K562 (cell line): Measurements from ENCODE around the gene ZMAT2. TPM values are rescaled to one million over a fixed set of nuclear protein-coding genes. Genes with fewer than 3 reads are reported as not detected.
A peak's percentile ranks its signal among the peaks of the same experiment; 100 is the strongest.

Source experiments
- ATF6 ChIP-seq: sonication (generic); formaldehyde crosslinking; IDR thresholded peaks from 2 replicates; pipeline ENCODE4 v1.4.0; 2020; ENCODE audit warnings: mild to moderate bottlenecking, missing genetic modification reagents
- BRF2 ChIP-seq: IDR thresholded peaks from 3 replicates; pipeline ENCODE4 v1.6.1; 2011; ENCODE audit warnings: borderline replicate concordance, mild to moderate bottlenecking; ENCODE audit not compliant: insufficient read length, insufficient read depth
- CCNT2 ChIP-seq: IDR thresholded peaks from 2 replicates; pipeline ENCODE4 v1.6.1; 2011; ENCODE audit warnings: borderline replicate concordance, low read depth, mild to moderate bottlenecking, moderate library complexity, mixed read lengths, low read length; ENCODE audit not compliant: insufficient read length; ENCODE audit errors: extremely low read depth
- CHD2 ChIP-seq: IDR thresholded peaks from 2 replicates; pipeline ENCODE4 v1.6.1; 2011; ENCODE audit warnings: low read depth, low read length
- CREBBP ChIP-seq: IDR thresholded peaks from one replicate; pipeline ENCODE4 v1.6.1; 2012; ENCODE audit warnings: low read depth, mild to moderate bottlenecking, control low read depth, inconsistent platforms, low read length
- GMEB1 ChIP-seq: fragments of 250-450 bp; sonication (Bioruptor Pico); IDR thresholded peaks from 2 replicates; pipeline ENCODE4 v1.4.0; 2020; ENCODE audit warnings: mild to moderate bottlenecking
- HDAC1 ChIP-seq, 2 experiments: fragments of 450-650 bp; IDR thresholded peaks; 2 replicates each; pipeline ENCODE4 v1.6.1; 2016 to 2017; ENCODE audit warnings: inconsistent platforms in 1 of 2, mild to moderate bottlenecking in 1 of 2, moderate library complexity in 1 of 2
- HES1 ChIP-seq: fragments of 450-650 bp; IDR thresholded peaks from 2 replicates; pipeline ENCODE4 v1.6.1; 2016; ENCODE audit warnings: low read depth, mild to moderate bottlenecking, moderate library complexity
- HLTF ChIP-seq: fragments of 450-650 bp; IDR thresholded peaks from 2 replicates; pipeline ENCODE4 v1.6.1; 2016
- HOXB6 ChIP-seq: fragments of 250-450 bp; sonication (Bioruptor Pico); IDR thresholded peaks from 2 replicates; pipeline ENCODE4 v1.5.1; 2022; ENCODE audit warnings: mild to moderate bottlenecking, borderline replicate concordance
- MCM7 ChIP-seq, 2 experiments: fragments of 450-650 bp; IDR thresholded peaks; 2 replicates each; pipeline ENCODE4 v1.6.1; 2016 to 2018
- PKNOX1 ChIP-seq: fragments of 450-650 bp; IDR thresholded peaks from 2 replicates; pipeline ENCODE4 v1.6.1; 2016
- PML ChIP-seq: IDR thresholded peaks from 2 replicates; pipeline ENCODE4 v1.6.1; 2012; ENCODE audit warnings: low read length, inconsistent platforms
- RUNX1 ChIP-seq: sonication (generic); IDR thresholded peaks from 2 replicates; pipeline ENCODE4 v1.6.1; 2016; ENCODE audit warnings: antibody characterized with exemption, low read depth
- TCF3 ChIP-seq: sonication (generic); formaldehyde crosslinking; IDR thresholded peaks from 2 replicates; pipeline ENCODE4 v1.4.0; 2020; ENCODE audit warnings: mild to moderate bottlenecking, missing genetic modification reagents
- ZBTB26 ChIP-seq: fragments of 450-650 bp; formaldehyde crosslinking; IDR thresholded peaks from 2 replicates; pipeline ENCODE4 v1.4.0; 2022; ENCODE audit warnings: missing genetic modification characterization
- ZNF507 ChIP-seq: conservative IDR thresholded peaks from 2 replicates; pipeline ENCODE4 v1.6.1; 2017; ENCODE audit warnings: missing genetic modification characterization, missing compliant biosample characterization
- ZNF589 ChIP-seq: fragments of 200-800 bp; sonication (Bioruptor generic); IDR thresholded peaks from 2 replicates; pipeline ENCODE4 v1.6.1; 2016; ENCODE audit warnings: low read depth, missing genetic modification characterization, missing compliant biosample characterization
- polyA plus RNA-seq, 8 experiments: library from polyadenylated mRNA; depleted of rRNA in 4 of 8; stranded (reverse) in 5 of 8; unstranded in 3 of 8; fragments of >200 nt; fragmentation: Nextera tagmentation in 2 of 8; fragmentation: Illumina TruSeq in 1 of 8; extraction: Ambion mirVana in 2 of 8; extraction: Trizol in 1 of 8; gene quantifications; 2 replicates each; pipeline versions ENCODE4 v1.2.1 to v1.2.3, GENCODE V29; 2011 to 2014; ENCODE audit warnings: inconsistent platforms in 1 of 8, missing spikeins in 1 of 8
- total RNA-seq, 7 experiments: library from RNA; depleted of rRNA in 6 of 7; stranded (reverse); fragments of >200 nt in 6 of 7; fragmentation: Illumina TruSeq in 2 of 7; extraction: Trizol in 2 of 7; gene quantifications; 2 replicates each; pipeline versions ENCODE4 v1.2.1 to v1.2.3, GENCODE V29; 2011 to 2021; ENCODE audit warnings: low replicate concordance in 1 of 7

Gene ZMAT2
- total and polyA plus RNA-seq, 9 of the 15 experiments (the other 6 are each of a cell fraction or from before 2014, with no cell fraction given), result 44.2 to 101 (median 69.2) TPM

- TF ChIP-seq ZBTB26 (CRISPR knock-in tag) (peak; percentile 68; the same call in 1 of the 2 replicates), GMEB1 (no peak), CREBBP (no peak), ZNF589 (CRISPR knock-in tag) (no peak), TCF3 (0 out of 2 replicates have a peak, but pooled peaks have one; percentile 1), HLTF (peak; percentile 93), ZNF507 (no peak), HES1 (0 out of 2 replicates have a peak, but pooled peaks have one; percentile 26), HOXB6 (CRISPR knock-in tag) (peak; percentile 28; the same call in 1 of the 2 replicates), PML (peak; percentile 80), CHD2 (0 out of 2 replicates have a peak, but pooled peaks have one; percentile 19), ATF6 (peak; percentile 40; the same call in 1 of the 2 replicates), MCM7 (IDR thresholded peaks at IDR 0.05) (no peak), HDAC1 (IDR thresholded peaks at IDR 0.05) (peak in 1 of 2 experiments; percentile 96; a peak in 2 of 4 replicates), BRF2 (no peak), PKNOX1 (peak; percentile 69; the same call in 1 of the 2 replicates), CCNT2 (peak; percentile 48), RUNX1 (no peak)
These were observed 9.0 kb upstream of the ZMAT2 start, which contains the start of the genes HARS1 and HARS2 (continued) for GRCh38 chr5:140690941-140691924.
